ENCODE measurements around the gene ADGRV1. TPM values are rescaled to one million over a fixed set of nuclear protein-coding genes. Genes with fewer than 3 reads are reported as not detected.
"Not testable (repeated sequence)": the region's sequence is repeated elsewhere in the genome, so short reads cannot be mapped to it uniquely, and the experiment has no call there.

The ADGRV1 gene
- total and polyA plus RNA-seq, 9 of the 15 experiments (the other 6 are each of a cell fraction or from before 2014, with no cell fraction given) = 21.7 to 156 (median 58.2) TPM

DNA sequence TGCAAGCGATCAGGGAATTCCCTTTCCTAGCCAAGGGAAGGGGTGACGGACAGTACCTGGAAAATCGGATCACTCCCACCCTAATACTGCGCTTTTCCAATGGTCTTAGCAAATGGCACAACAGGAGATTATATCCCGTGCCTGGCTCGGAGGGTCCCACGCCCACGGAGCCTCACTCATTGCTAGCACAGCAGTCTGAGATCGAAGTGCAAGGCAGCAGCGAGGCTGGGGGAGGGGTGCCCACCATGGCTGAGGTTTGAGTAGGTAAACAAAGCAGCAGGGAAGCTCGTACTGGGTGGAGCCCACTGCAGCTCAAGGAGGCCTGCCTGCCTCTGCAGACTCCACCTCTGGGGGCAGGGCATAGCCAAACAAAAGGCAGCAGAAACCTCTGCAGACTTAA is 411.3 kb downstream of the ADGRV1 start:
- H3K27me3 ChIP-seq (ENCODE audit: control insufficient read depth in 2 of 2, insufficient read depth in 2 of 2, low read length in 2 of 2); H3K4me3 ChIP-seq; H3K79me2 ChIP-seq (ENCODE audit: control insufficient read depth, insufficient read depth, low read length); POLR2A ChIA-PET; CTCF ChIA-PET (ENCODE audit: low intra/inter-chr PET ratio); intact Hi-C loops (cut with micrococcal nuclease); H3K9me1 ChIP-seq (ENCODE audit: control insufficient read depth, insufficient read depth, low read length); H3K27ac ChIP-seq (ENCODE audit: extremely low read depth, low read depth, low read length); FAIRE-seq; H2AFZ ChIP-seq (ENCODE audit: low read depth, low read length); H3K9me3 ChIP-seq (replicated peaks; ENCODE audit: control insufficient read depth, insufficient read depth, low read depth, low read length); BruUV-seq (replicated peaks); H3K9ac ChIP-seq (ENCODE audit: insufficient read depth in 1 of 2, low read depth in 2 of 2, low read length in 2 of 2); H4K20me1 ChIP-seq (replicated peaks; ENCODE audit: control insufficient read depth, insufficient read depth, low read length); H3K4me1 ChIP-seq (replicated peaks in 1 of 2; ENCODE audit: control insufficient read depth in 2 of 2, insufficient read depth in 2 of 2, low read length in 2 of 2); DNase-seq (ENCODE audit: extremely low read depth in 1 of 4, low spot score in 3 of 4); ATAC-seq; in situ Hi-C loops (cut with MboI); H3K4me2 ChIP-seq (ENCODE audit: insufficient read depth, low read length): not testable (repeated sequence)
- WGBS (ENCODE audit: insufficient coverage, low coverage, missing lambda C conversion rate) = 96% methylated on average over 5 of the region's 11 CpGs
- H3K36me3 ChIP-seq (ENCODE audit: control insufficient read depth, insufficient read depth, low read length) = peaks cover 22% of the 10 kb centered on the region

DNA sequence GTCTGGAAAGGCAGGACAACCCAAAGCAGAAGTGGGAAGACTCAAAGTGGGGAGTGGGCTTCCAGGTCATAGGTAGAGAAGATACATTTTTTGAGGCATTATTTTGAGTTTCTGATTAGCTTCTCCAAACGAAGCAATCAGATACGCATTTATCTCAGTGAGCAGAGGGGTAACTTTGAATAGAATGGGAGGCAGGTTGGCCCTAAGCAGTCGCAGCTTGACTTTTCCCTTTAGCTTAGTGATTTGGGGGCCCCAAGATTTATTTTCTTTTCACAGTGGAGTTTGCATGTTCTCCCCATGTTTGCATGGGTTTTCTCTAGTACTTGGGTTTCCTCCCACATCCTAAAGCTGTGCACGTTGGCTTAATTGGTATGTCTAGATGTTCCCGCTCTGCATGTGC is 422.6 kb downstream of the ADGRV1 start:
- ATAC-seq = no peak
- no peak overlapping the region for H3K27ac ChIP-seq (ENCODE audit: extremely low read depth, low read depth, low read length)
- no peaks in the 10 kb centered on the region for H3K9me1 ChIP-seq (ENCODE audit: control insufficient read depth, insufficient read depth, low read length)
- CTCF ChIA-PET (ENCODE audit: low intra/inter-chr PET ratio) = no interaction called here
- peaks cover 5 to 10% of the 10 kb centered on the region in 2 experiments; a peak in 3 of 5 replicates for H3K4me1 ChIP-seq (replicated peaks in 1 of 2; ENCODE audit: control insufficient read depth in 2 of 2, insufficient read depth in 2 of 2, low read length in 2 of 2)
- H4K20me1 ChIP-seq (replicated peaks; ENCODE audit: control insufficient read depth, insufficient read depth, low read length) = no peaks in the 10 kb centered on the region
- DNase-seq (ENCODE audit: extremely low read depth in 1 of 4, low spot score in 3 of 4) = no peak
- H2AFZ ChIP-seq (ENCODE audit: low read depth, low read length) = no peak overlapping the region
- 62% methylated on average over 5 of the region's 5 CpGs for WGBS (ENCODE audit: insufficient coverage, low coverage, missing lambda C conversion rate)
- no peaks in the 10 kb centered on the region for H3K79me2 ChIP-seq (ENCODE audit: control insufficient read depth, insufficient read depth, low read length)
- in situ Hi-C loops (cut with MboI) (no loop called here), intact Hi-C loops (cut with micrococcal nuclease) (no loop called here)
- H3K4me2 ChIP-seq (ENCODE audit: insufficient read depth, low read length) = no peak overlapping the region
- H3K9ac ChIP-seq (ENCODE audit: insufficient read depth in 1 of 2, low read depth in 2 of 2, low read length in 2 of 2) = no peak overlapping the region
- no peak for FAIRE-seq
- no peaks in the 10 kb centered on the region for H3K27me3 ChIP-seq (ENCODE audit: control insufficient read depth in 2 of 2, insufficient read depth in 2 of 2, low read length in 2 of 2)
- no peak for TF ChIP-seq FOXP4 (CRISPR knock-in tag; IDR thresholded peaks at IDR 0.05; ENCODE audit: borderline replicate concordance)
- TF ChIP-seq ZNF134 (CRISPR knock-in tag; conservative IDR thresholded peaks at IDR 0.05) = peak; percentile 73
- H3K36me3 ChIP-seq (ENCODE audit: control insufficient read depth, insufficient read depth, low read length) = peaks cover 7% of the 10 kb centered on the region; the same call in 2 of the 3 replicates
- H3K4me3 ChIP-seq = no peak overlapping the region
- POLR2A ChIA-PET = interaction anchor here (0.6 kb wide), 2 partner anchors 13 to 287 kb away, joined by 3 read pairs; no protein-coding TSS in a partner anchor
- H3K9me3 ChIP-seq (replicated peaks; ENCODE audit: control insufficient read depth, insufficient read depth, low read depth, low read length) = no peaks in the 10 kb centered on the region
- BruUV-seq (replicated peaks) = no TSS peak

All from K562 (cell line).